Prostate gland (tissue), 2 donors: ENCODE measurements around the gene RLF. TPM values are rescaled to one million over a fixed set of nuclear protein-coding genes. Genes with fewer than 3 reads are reported as not detected.
A peak's percentile ranks its signal among the peaks of the same experiment; 100 is the strongest.
"Not testable (repeated sequence)": the region's sequence is repeated elsewhere in the genome, so short reads cannot be mapped to it uniquely, and the experiment has no call there.

ENCODE experiments used
- DNase-seq: peaks from one replicate; pipeline ENCODE4 v3.0.0-alpha.2; 2019; ENCODE audit warnings: low spot score
- H3K27ac ChIP-seq, 2 donors: fragments of 200-600 bp; sonication (generic); 2 replicates each; pipeline ENCODE4 v1.5.1; 2017 to 2019
- H3K27me3 ChIP-seq: fragments of 200-600 bp; sonication (generic); replicated peaks from 2 replicates; pipeline ENCODE4 v1.5.1; 2019; ENCODE audit not compliant: insufficient read depth
- H3K36me3 ChIP-seq, 2 donors: fragments of 200-600 bp; sonication (generic); 1 replicate in 1 of 2; 2 replicates in 1 of 2; pipeline versions ENCODE4 v1.5.1 to v1.8.1; 2017 to 2019
- H3K4me1 ChIP-seq: fragments of 200-600 bp; sonication (generic); replicated peaks from 2 replicates; pipeline ENCODE4 v1.5.1; 2019
- H3K4me3 ChIP-seq, 2 donors: fragments of 200-600 bp; sonication (generic); 2 replicates each; pipeline ENCODE4 v1.5.1; 2017 to 2019
- H3K9me3 ChIP-seq: fragments of 200-600 bp; sonication (generic); 2 replicates; pipeline ENCODE4 v1.5.1; 2017
- POLR2A ChIP-seq: fragments of 450-650 bp; IDR thresholded peaks from one replicate; pipeline ENCODE4 v1.6.1; 2016; ENCODE audit warnings: antibody characterized with exemption, mild to moderate bottlenecking
- POLR2AphosphoS5 ChIP-seq: sonication (generic); formaldehyde crosslinking; IDR thresholded peaks from one replicate; pipeline ENCODE4 v1.6.1; 2017; ENCODE audit warnings: antibody characterized with exemption
- WGBS: methylation state at CpG from one replicate; pipeline ENCODE4 v1.1.5; 2018; 5-methylcytosine and 5-hydroxymethylcytosine counted together
- intact Hi-C: fragments of 100-400 bp; cut with DNase I; formaldehyde crosslinking; loops from one replicate; pipeline ENCODE4 v1.14.2; 2022
- total RNA-seq, 2 donors: library from RNA; depleted of rRNA; stranded (reverse); fragments of >200 nt; gene quantifications; one replicate each; pipeline ENCODE4 v1.1.0, GENCODE V29; 2016
- TF ChIP-seq, protein P1 (sequence below), 4 experiments: fragments of 200-600 bp in 2 of 4; fragments of 450-650 bp in 2 of 4; sonication (generic) in 2 of 4; IDR thresholded peaks; 1 replicate in 3 of 4; 2 replicates in 1 of 4; pipeline ENCODE4 v1.5.1; 2016 to 2019; ENCODE audit warnings: antibody characterized with exemption in 4 of 4, mild to moderate bottlenecking in 2 of 4, moderate library complexity in 2 of 4

Gene RLF
- total RNA-seq, 2 donors from 2014 or later = 12.4 to 19.8 TPM

DNA sequence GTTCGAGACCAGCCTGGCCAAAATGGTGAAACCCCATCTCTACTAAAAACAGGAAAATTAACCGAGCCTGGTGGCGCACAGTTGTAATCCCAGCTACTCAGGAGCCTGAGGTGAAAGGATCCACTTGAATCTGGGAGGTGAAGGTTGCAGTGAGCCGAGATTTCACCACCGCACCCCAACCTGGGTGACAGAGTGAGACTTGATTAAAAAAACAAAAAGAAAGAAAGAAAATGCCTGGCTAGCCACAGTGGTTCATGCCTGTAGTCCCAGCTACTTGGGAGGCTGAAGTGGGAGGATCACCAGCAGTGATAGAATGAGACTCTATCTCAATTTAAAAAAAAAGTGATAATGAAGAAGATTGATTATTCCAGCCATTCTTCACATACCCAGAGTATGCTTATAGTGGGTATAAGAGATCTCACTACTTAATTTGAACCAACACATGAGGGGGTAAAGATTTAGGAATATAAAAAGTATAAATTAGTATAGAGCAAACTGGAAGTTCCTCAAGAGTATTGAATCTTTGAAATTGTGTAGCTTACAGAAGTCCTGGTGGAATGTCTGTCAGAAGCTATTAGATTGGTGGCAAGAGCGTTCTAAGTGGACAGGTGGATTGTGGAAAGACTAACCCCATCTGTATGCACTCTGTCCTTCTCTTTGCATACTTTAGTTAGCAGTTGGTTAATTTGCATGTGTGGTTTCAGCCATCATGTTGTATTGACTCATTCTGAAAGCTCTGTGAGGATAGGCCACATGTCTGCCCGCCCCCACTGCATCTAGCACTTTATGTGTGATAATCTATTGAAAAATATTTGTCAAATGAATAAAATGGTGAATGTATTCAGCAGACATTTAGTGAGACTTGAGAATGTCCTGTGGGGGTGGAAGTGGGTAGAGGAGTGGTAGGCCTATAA is 25.0 kb downstream of the RLF start:
- Histone ChIP-seq H3K27ac (no peak overlapping the region), H3K27me3 (no peaks in the 10 kb centered on the region), H3K9me3 (no peaks in the 10 kb centered on the region), H3K4me1 (no peaks in the 10 kb centered on the region), H3K36me3 (no peaks in the 10 kb centered on the region), H3K4me3 (no peak overlapping the region)
- WGBS = 94% methylated on average over 7 of the region's 7 CpGs
- DNase-seq = no peak
- TF ChIP-seq, protein P1, sequence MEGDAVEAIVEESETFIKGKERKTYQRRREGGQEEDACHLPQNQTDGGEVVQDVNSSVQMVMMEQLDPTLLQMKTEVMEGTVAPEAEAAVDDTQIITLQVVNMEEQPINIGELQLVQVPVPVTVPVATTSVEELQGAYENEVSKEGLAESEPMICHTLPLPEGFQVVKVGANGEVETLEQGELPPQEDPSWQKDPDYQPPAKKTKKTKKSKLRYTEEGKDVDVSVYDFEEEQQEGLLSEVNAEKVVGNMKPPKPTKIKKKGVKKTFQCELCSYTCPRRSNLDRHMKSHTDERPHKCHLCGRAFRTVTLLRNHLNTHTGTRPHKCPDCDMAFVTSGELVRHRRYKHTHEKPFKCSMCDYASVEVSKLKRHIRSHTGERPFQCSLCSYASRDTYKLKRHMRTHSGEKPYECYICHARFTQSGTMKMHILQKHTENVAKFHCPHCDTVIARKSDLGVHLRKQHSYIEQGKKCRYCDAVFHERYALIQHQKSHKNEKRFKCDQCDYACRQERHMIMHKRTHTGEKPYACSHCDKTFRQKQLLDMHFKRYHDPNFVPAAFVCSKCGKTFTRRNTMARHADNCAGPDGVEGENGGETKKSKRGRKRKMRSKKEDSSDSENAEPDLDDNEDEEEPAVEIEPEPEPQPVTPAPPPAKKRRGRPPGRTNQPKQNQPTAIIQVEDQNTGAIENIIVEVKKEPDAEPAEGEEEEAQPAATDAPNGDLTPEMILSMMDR (IDR thresholded peaks at IDR 0.05) = no peak
- TF ChIP-seq POLR2A (no peak), POLR2AphosphoS5 (no peak)
- intact Hi-C loops = no loop called here

GRCh38 chr1:40187399-40187798 is 26.2 kb downstream of the RLF start:
- no peaks in the 10 kb centered on the region for H3K27me3 ChIP-seq
- H3K36me3 ChIP-seq = no peaks in the 10 kb centered on the region
- no peaks in the 10 kb centered on the region for H3K4me1 ChIP-seq
- H3K27ac ChIP-seq = no peak overlapping the region
- no peak for TF ChIP-seq POLR2A
- no peak for TF ChIP-seq POLR2AphosphoS5
- TF ChIP-seq, protein P1 (IDR thresholded peaks at IDR 0.05) = no peak
- 67% methylated on average over 1 of the region's 1 CpG for WGBS
- no peak for DNase-seq
- H3K9me3 ChIP-seq = no peaks in the 10 kb centered on the region
- intact Hi-C loops = no loop called here
- H3K4me3 ChIP-seq = no peak overlapping the region

DNA sequence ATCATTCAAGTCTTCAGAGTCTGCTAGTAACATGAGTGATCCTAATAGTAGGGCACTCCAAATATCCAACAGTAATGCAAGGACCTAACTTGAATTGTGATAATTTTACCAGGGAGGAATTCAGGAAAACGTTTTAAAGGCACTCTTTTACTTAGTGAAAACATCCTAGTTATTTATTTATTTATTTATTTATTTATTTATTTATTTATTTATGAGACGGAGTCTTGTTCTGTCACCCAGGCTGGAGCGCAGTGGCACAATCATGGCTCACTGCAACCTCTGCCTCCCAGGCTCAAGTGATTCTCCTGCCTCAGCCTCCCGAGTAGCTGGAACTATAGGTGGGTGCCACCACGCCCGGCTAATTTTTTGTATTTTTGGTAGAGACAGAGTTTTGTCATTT is 33.5 kb downstream of the RLF start:
- H3K27ac ChIP-seq, H3K9me3 ChIP-seq, intact Hi-C loops, H3K4me1 ChIP-seq, H3K27me3 ChIP-seq, H3K36me3 ChIP-seq, DNase-seq, H3K4me3 ChIP-seq: not testable (repeated sequence)
- 93% methylated on average over 6 of the region's 6 CpGs for WGBS

DNA sequence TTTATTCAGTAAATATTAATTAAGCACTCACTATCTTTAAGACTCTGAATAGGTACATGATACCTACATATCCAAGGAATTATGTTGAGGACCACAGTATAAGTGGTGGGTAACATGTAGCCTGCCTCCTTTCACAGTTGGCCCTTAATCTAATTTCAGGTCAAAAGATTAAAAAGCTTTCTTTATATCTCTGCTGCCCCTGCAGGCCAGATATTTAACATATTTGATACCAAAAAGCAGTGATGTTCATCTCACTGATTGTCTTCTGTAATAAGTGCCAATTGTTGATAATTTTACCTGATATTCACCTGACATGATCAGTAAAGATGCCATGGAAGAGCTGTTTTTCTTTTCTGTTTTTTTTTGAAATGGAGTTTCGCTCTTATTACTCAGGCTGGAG is 36.5 kb downstream of the RLF start:
- no peak overlapping the region for H3K27ac ChIP-seq
- intact Hi-C loops = no loop called here
- DNase-seq = no peak
- H3K27me3 ChIP-seq = no peaks in the 10 kb centered on the region
- H3K4me1 ChIP-seq = no peaks in the 10 kb centered on the region
- H3K9me3 ChIP-seq = no peaks in the 10 kb centered on the region
- 100% methylated on average over 1 of the region's 1 CpG for WGBS
- TF ChIP-seq POLR2A (no peak), POLR2AphosphoS5 (no peak)
- TF ChIP-seq, protein P1 (IDR thresholded peaks at IDR 0.05) = peak in 1 of 4 experiments; percentile 12
- H3K4me3 ChIP-seq = no peak overlapping the region
- H3K36me3 ChIP-seq = no peaks in the 10 kb centered on the region

- WGBS = 80% methylated on average over 3 of the region's 3 CpGs
- TF ChIP-seq, protein P1 (IDR thresholded peaks at IDR 0.05) = no peak
- TF ChIP-seq POLR2A (no peak), POLR2AphosphoS5 (no peak)
- intact Hi-C loops = no loop called here
- Histone ChIP-seq H3K27ac (no peak overlapping the region), H3K9me3 (no peaks in the 10 kb centered on the region), H3K4me3 (no peak overlapping the region), H3K4me1 (no peaks in the 10 kb centered on the region), H3K27me3 (no peaks in the 10 kb centered on the region), H3K36me3 (no peaks in the 10 kb centered on the region)
- DNase-seq = no peak
Observed at GRCh38 chr1:40199126-40199525, 37.9 kb downstream of the RLF start.
